G401 (cell line): ENCODE measurements around the gene KLHL29. TPM values are rescaled to one million over a fixed set of nuclear protein-coding genes. Genes with fewer than 3 reads are reported as not detected.
A peak's percentile ranks its signal among the peaks of the same experiment; 100 is the strongest.

Experiments
- DNase-seq: peaks from one replicate; pipeline ENCODE4 v3.0.0-alpha.2; 2015; ENCODE audit warnings: low spot score
- in situ Hi-C: cut with HindIII; loops from 2 replicates; pipeline ENCODE4 v1.10.0; 2016; ENCODE audit warnings: low sequenced_read_pairs, mixed read lengths
- total RNA-seq: library from RNA; depleted of rRNA; stranded (reverse); fragments of >200 nt; shearing (Covaris generic); gene quantifications from 2 replicates; pipeline ENCODE4 v1.2.3, GENCODE V29; 2014

Gene KLHL29
- total RNA-seq, 1 experiment from 2014 or later: not detected

DNA sequence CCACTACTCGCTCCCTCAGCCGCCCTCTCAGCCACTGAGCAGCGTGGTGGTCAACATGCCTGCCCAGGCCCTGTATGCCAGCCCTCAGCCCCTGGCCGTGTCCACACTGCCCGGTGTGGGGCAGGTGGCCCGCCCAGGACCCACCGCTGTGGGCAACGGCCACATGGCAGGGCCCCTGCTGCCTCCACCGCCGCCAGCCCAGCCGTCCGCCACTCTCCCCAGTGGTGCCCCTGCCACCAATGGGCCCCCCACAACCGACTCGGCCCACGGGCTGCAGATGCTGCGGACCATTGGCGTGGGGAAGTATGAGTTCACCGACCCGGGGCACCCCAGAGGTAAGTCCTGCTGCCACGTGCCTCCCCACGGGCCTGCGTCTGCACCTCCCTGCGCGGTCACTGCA is 257.5 kb downstream of the KLHL29 start:
- in situ Hi-C loops: no loop called here

DNA sequence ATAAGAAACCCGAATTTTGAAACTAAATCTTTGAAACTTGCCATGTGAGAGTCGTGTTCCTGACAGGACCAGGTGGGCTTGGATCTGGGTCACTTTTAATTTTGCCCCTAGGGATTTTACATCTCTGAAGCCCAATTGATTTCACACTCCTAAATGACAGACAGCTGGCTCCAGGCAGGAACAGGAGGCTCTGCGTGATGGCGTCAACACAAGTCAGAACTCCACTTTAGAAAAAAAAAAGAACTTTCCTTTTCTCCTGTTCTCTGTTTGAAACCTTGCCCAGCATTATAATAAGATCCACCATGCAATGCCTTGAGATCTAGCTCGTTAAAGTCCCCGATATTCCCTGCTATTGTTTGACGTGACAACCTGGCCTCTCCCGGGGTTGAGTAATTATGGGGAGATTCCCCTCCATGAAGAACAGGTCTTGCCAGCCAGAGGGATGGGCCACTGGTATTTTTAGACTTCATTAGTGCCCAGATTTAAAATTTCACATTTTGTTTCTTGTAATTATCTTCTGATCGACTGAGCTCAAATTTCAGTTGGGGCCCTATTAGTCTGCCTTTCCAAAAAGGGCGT is 260.3 kb downstream of the KLHL29 start:
- in situ Hi-C loops: no loop called here
- no peak for DNase-seq

More for the DNA sequence above, 257.5 kb downstream of the KLHL29 start:
- DNase-seq: no peak

DNA sequence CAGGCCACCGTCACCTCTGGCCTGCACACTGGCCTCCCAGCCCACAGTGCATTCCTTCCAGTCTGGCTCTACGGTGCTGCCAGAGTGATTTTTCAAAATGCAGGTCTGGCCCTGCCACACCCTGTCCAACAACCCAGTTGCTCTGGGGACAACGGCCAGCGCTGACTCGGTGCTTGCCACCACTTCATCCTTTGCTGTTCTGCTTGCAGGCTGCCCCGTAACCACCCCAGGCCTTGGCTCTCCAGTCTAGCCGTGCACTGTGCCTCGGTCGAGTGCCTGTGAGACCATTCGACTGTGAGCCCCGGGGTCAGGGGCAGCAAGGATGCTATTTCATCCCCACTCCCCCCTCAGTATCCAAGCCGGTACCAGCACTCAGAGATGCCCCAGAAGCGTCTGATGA is 262.6 kb downstream of the KLHL29 start:
- in situ Hi-C loops: no loop called here
- DNase-seq: no peak

DNA sequence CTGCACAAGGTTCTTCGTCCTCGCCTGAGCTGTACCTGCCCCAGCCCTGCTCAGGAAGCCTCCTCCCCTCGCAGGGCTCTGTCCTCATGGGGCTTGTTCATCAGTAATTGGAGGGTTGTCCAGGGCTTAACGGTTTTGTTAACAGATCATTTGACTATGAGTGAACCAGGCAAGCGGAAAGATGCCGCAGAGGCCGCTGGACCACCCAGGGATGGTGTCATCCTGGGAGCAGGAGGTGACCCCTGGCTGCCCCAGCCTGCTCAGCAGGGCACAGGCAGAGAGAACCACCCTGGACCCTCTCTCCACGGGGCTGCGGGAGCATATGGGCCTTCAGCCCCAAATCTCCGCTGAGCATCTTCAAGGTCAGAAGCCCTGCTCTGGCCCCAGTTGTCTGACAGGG is 264.3 kb downstream of the KLHL29 start:
- in situ Hi-C loops: no loop called here
- no peak for DNase-seq

DNA sequence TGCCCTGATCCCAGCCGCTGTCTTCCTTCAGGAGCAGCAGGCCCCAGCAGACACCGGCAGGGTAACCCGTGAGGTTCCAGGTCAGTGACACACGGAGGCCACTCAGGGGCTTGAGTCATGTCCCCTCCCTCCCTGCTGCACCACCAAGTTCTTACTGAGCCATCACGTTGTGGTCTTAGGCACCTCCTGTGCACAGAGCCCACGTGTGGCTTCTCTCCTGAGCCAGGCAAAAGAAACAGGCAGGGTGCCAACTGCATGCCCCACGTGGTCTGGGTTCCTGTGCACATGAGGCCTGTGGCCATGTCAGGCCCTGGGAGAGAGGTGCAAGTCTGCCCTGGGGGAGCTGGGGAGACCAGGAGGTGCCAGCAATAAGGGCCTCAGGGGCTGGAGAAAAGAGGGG is 264.8 kb downstream of the KLHL29 start:
- in situ Hi-C loops: no loop called here
- no peak for DNase-seq

DNA sequence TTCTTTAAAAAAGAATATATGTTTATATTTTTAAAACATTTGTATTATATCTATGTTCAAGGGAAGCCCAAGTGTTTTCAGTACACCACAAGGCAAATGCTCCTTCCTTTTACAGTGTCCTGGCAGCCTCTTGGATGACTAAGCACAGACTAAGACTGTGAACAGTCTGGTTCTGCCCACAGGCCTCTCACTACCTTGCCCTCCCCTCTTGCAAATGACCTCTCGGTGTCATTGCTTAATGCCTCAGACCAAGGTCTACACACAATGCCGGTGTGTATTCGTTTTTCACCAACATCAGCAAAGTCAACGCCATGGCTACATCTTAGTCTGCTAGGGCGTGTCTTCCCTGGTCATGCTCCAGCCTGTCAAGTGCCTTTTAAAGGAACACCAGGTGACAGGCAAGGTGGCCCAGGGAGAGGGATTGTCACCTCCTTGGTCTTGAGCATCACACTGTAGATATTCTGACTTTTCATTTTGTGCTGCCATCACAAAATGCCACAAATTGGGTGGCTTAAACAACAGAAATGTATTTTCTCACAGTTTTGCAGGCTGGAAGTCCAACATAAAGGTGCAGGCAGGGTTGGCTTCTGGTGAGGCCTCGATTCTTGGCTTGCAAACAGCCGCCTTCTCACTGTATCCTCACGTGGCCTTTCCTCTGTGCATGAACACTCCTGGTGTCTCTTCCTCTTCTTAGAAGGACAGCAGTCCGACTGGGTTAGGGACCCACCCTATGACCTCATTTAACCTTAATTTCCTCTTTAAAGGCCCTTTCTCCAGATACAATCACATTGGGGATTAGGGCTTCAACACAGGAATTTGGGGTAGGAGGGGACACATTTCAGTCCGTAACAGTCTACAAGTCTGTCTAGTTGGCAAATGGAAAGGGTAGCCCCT is 266.5 kb downstream of the KLHL29 start:
- DNase-seq: no peak
- in situ Hi-C loops: no loop called here

DNA sequence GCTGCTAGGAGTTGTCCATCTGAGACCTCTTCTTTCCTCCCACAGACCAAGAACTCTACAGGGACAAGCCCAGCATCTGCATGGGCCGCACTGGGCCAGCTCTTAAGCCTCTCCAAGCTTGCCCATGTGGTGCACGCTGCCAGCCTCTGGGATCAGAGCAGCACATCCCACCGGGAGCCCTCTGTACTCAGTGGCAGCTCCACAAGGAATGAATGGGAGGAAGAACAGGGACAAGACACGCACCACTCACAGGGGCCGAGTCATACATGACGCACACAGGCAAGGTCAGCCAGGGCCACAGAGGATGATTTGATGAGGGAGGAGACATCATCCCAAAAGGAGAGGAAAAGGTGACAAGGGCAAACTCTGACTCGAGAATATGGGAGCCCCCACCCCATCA is 268.3 kb downstream of the KLHL29 start:
- DNase-seq: no peak
- in situ Hi-C loops: no loop called here

DNA sequence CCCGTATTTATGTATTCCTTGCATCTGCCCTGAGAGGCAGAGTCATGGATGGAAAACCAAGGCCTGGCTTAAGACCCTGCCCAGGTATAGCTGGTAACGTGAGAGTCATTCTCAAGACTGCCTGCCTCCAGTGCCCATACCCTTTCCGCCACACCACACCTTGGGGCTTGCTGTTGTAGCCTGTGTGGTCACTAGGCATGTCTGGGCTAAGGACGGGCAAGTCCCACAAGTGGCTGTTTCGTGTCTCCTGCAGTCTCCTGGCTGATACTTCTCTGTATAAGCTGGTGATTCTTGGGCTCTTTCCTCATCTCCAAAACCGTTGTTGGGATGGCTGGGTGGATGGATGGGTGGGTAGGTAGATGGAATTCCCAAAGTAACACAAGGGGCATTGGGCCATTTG is 269.8 kb downstream of the KLHL29 start:
- no peak for DNase-seq
- in situ Hi-C loops: no loop called here

DNA sequence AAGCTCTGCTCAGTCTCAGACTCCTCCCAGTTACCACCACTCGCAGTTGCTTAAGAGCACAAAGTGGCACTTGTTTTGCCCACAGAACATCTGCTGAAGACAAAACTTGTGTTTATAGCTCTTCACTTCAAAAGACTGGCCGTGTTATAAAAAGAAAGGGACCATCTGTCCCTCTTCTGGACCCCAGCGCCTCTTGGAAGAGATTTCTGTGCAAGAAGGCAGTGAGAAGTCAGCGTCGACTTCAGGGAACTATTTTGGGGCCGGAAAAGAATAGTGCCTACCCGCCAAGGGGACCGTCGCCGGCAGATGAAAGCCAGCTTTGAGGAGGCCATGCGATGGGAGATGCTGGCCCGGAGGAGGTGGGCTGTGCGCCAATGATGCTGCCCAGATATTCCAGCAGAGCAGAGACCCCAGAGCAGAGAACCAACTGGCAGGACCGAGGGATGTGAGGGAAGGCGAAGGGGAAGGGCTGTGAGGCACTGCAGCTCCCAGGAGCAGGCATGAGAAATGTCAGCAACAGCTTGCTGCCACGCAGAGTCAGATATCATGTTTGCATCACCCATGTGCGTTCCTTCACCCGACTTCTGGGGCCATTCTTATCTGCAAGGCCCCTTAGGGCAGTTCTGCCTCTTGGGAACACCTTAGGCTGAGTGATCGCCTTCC is 271.1 kb downstream of the KLHL29 start:
- in situ Hi-C loops: no loop called here
- DNase-seq: no peak

DNA sequence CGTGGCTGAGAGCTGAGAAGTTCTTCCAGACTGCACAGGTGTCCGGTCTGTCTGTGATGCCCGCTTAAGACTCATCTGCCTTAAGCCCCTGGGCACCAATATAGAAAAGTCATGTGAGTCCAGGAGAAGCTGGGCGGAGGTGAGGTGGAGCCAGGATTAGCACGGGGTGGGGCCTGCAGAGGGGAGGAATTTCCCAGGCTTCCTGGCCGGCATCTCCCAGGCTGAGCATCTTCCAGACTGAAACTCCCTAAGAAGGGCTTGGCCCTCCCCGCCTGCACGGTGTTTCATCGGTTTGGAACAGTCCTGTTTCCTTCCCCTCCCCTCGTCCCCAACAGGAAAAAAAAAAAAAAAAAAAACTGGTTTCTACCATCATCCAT is 271.6 kb downstream of the KLHL29 start:
- peak; percentile 16 for DNase-seq

DNA sequence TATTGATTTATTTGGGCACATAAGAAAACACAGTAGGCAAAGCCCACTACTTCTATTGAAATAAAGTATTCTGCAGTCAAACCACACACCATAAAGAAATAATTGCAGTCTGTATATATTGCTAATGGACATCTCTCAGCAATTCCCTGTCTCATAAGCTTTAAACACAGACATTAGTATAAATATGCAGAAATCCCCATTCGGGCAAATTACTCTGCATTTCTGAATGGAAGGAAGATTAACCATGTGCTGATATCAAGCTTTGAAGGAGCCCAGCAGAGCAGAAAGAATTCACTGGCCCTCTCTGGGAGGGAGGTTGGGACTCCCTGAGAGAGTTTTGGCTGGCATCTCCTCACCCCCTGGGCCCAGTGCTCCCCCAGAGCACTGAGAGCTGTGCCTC is 272.4 kb downstream of the KLHL29 start:
- no peak for DNase-seq
- in situ Hi-C loops: no loop called here

More for the DNA sequence above, 271.6 kb downstream of the KLHL29 start:
- in situ Hi-C loops: no loop called here

DNA sequence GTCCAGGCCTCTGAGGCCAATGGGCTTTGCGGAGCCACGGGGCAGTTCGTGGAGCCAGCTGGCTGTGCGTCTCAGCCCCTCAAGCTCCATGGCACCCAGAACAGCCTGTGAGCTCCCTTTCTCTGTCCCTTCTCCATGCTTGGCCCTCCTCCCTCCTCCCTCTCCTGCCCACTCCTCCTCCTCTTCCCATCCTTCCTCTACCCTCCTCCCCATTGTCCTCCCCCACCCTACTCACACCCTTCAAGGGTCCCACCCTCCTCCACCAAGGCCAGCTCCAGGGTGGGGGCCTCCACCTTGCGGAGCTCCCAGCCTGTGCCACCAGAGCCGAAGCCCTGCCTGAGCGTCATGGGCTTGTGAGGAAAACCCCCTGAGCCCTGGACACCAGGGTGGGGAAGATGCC is 273.0 kb downstream of the KLHL29 start:
- in situ Hi-C loops: no loop called here
- no peak for DNase-seq

DNA sequence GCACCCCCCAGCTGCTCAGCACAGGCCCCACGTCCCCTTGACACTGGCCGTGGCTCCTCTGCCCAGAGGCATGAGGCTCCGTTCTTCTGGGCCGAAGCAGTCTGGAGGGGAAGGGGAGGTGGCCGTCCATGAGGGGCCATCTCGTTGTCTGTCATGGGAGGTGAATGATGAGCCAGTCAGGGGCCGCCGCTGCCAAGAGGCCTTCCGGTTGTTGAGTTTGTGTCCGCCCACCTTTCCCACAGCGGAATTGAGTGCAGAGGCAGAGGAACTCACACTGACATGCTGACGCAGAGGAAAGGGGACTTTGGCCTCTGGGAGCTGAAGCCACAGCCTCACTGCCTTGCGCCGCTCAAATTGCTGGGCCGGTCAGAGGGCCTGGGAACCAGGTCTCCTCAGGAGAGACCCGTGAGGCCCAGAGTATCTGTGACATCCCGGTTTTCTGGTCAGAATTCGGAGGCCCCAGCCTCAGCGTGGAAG is 273.5 kb downstream of the KLHL29 start:
- DNase-seq: no peak
- in situ Hi-C loops: no loop called here

DNA sequence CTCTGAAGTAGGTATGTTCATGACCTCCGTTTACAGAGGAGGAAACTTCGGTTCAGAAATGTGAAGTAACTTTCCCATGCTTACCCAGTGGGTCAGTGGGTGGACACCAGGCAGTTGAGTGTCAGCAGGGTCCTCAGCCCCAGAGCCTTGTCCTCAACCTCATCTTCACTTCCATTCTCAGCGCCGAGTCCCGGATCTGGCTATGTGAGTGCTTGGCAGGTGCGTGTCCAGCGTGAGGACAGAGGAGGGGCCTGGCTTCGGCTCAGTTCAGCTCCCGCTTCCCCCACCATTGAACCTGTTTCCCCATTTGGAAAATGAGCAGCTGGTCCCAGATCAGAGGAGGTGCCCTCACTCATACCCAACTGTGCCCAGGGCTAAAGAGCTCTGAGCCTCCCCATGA is 274.3 kb downstream of the KLHL29 start:
- no peak for DNase-seq
- in situ Hi-C loops: no loop called here

DNA sequence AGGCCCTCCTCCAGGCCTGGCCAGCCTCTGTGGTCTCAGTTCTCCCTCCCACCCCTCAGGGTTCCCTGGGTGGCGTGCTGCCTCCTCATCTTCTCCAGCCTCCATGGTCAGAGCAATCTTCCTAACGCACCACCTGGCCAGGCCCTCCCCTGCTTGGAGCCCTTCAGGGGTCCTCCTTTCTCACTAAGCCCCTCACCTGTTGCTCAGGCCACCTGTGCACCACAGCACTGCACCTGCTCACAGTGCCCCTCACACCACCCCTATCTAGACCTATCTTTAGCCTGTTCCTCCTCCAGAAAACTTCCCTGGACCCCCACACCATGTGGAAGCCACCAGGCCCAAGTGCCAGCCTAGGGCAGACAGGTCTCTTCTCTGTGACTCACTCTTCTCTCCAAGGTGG is 274.8 kb downstream of the KLHL29 start:
- in situ Hi-C loops: no loop called here
- no peak for DNase-seq

DNA sequence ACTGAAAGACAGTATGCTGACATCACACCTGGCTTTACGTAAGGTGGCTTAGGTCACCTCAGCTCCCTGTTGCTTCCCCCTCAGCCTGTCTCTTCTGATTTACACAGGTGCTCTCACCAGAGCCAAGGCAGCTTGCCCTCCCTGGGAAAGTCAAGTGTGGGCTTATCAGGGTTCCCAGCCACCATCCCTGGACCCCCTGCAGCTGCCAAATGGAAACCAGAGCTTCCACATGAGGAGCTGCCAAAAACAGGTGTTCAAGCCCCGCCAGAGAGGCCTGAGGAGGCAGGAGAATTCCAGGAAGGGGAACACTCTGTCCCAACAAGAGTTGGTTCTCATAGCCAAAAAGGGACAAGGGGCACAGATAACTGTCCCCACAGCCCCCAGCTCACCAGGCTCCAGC is 275.3 kb downstream of the KLHL29 start:
- no peak for DNase-seq
- in situ Hi-C loops: no loop called here

DNA sequence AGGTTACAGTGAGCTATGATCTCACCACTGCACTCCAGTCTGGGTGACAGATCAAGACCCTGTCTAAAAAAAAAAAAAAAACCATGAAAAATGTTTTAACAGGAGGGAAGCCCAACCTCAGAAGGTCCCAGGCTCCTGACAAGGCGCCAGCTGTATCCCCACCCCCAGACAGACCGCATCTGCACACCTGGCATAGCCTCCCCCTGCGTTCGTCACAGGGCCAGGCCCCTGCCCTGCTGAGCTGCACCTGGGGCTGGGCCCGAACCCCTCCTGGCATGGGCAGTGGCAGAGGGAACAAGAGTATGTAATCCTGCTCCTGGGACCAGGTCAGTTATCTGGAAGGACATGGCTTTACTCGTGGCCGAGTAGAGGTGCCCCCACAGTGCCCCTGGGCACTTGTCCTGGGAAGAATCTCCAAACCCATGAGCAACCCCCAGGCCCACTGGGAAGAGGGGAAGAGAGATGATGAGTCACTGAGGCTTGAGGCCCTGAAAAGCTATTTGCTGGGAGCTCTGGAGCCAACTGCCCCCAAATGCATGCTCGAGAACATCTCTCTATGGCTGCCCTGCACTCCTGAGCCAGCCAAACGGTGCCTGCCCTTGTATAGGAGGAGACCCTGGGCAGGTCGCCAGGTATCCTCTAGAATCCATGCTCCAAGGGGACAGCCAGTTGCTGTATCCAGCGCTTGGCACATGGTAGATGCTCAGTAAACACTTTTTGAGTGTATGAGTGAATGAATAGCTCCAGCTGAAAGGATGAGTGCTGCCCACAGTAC is 276.5 kb downstream of the KLHL29 start:
- in situ Hi-C loops: no loop called here
- DNase-seq: no peak

DNA sequence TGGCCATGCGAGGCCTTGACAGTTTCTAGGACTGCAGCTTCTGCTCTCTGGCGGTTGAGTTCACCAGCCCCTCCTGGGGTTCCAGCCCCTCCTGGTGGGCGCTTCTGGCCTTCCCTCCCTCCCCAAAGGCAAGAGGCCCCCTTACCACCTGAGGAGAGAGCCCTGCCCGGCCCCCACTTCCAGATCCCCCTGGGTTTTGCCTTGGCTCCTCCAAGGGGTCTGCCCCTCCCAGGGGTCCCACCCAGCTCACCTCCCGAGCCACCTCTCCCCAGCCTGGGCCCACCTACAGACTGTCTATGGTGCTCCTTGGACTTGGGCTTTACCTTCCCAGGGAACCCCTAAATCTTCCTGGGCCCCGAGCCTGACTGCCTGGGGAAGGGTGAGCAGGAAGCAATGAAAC is 277.5 kb downstream of the KLHL29 start:
- in situ Hi-C loops: no loop called here

More for the DNA sequence above, 277.5 kb downstream of the KLHL29 start:
- no peak for DNase-seq
